Stimulated activated naive CD4-positive, alpha-beta T cell (primary cell): Measurements from ENCODE around the gene ZCWPW1.
"Not testable (repeated sequence)": the region's sequence is repeated elsewhere in the genome, so short reads cannot be mapped to it uniquely, and the experiment has no call there.

Source experiments
- DNase-seq, 6 experiments: peaks; one replicate each; lab custom pipeline; 2025; lab: John Stamatoyannopoulos, UW

Gene ZCWPW1

GRCh38 chr7:100373261-100373831 is 55.2 kb downstream of the ZCWPW1 start, which contains the start of gene PILRA:
Gene PILRA (plus strand): TSS chr7:100373487. CDS start chr7:100373657, 170 bp downstream.
- no peak for DNase-seq

- no peak for DNase-seq
Observed at GRCh38 chr7:100372694-100373093, 55.8 kb downstream of the ZCWPW1 start.

- DNase-seq, result no peak
Observed at GRCh38 chr7:100372256-100372655, 56.2 kb downstream of the ZCWPW1 start.

DNA sequence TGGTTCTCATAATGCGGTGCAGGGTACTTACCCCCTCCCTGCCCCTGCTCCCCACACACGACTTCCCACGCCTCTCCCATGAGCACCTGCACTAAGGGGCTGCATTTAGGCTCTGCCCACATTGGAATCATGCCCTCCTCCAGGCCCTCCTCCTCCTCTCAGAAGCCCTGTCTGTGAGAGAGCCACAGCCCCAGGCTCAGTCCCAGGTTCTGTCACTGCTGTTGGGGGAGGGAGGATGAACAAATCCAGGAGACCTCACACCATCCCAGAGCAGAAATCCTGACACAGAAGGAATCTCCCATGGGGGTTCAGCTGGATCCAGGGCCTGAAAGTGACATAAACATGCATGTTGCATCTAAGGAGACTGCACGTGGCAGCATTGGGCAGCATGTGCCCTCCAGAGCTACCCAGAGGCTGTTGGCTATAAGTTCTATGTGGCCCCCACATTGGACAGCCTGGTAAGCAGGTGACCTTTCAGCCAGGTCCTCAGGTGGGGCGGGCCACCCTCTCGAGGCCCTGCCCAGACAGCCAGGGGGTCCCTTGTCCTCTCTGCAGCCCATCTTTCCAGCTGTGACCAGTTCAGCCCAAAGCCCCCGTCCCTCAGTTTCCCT is 56.8 kb downstream of the ZCWPW1 start:
- DNase-seq, result no peak

DNA sequence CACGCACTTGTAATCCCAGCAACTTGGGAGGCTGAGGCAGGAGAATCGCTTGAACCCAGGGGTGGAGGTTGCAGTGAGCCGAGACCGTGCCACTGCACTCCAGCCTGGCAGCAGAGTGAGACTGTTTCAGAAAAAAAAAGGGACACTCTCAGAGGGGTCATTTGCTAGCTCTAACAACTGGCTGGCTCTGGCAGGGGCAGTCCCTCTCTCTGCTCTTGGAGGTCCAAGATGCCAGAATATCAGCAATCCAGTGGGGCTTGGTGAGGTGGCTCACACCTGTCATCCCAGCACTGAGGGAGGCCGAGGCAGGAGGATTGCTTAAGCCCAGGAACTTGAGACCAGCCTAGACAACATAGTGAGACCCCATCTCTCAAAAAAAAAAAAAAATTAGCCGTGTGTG is 57.8 kb downstream of the ZCWPW1 start:
- no peak for DNase-seq

DNA sequence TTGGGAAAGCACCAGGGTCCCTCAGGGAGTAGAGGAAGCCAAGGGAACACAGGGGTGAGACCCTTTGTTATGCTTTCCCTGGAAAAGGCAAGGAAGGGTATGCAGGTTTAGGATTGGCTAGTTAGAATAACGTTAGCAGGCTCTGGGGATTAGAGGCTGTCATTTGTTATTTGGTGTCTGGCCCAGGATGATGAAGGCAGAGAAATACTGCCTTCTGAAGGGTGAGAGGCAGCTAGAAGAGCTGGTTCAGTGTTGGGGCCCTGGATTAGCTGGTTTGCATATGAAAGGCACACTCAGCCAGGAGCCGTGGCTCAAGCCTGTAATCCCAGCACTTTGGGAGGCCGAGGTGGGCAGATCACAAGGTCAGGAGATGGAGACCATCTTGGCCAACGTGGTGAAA is 58.2 kb downstream of the ZCWPW1 start:
- DNase-seq, result no peak

- no peak for DNase-seq
Observed at GRCh38 chr7:100369105-100369504, 59.4 kb downstream of the ZCWPW1 start.

DNA sequence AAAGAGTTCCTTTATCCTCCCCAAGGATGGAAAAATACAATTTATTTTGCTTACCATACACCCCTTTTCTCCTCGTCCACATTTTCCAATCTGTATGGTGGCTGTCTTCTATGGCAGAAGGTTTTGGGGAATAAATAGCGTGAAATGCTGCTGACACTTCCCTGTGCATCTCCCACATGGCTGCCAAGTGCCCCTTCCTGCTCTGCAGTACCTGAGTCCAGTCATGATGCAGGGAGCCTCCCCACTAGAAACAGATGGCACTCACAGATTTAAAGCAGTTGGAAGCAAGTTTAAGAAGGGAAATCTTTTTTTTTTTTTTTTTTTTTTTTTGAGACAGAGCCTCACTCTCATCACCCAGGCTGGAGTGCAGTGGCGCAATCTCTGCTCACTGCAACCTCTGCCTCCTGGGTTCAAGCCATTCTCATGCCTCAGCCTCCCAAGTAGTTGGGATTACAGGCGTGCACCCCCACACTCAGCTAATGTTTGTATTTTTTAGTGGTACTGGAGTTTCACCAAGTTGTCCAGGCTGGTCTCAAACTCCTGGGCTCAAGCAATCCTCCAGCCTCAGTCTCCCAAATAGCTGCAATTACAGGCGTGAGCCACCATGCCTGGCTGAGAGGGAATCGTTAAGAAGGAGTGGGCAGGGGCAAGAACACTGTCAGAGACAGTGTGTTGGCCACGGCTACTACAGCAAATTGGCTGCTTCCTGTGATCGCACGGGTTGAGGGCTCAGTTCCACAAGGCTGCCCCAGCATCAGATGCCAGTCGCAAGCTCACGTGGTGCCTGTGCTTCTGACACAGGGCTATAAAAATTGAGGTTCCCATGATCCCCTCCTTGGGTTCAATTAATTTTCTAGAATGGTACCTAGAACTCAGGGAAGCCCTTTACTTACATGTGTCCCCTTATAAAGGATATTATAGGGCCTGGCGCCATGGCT is 60.6 kb downstream of the ZCWPW1 start:
- no peak for DNase-seq

GRCh38 chr7:100367251-100367620 is 61.3 kb downstream of the ZCWPW1 start:
- DNase-seq, result no peak

- no peak for DNase-seq
Observed at GRCh38 chr7:100366411-100367250, 61.9 kb downstream of the ZCWPW1 start.

- not testable (repeated sequence) for DNase-seq
Observed at GRCh38 chr7:100365998-100366367, 62.5 kb downstream of the ZCWPW1 start.

GRCh38 chr7:100364480-100364879 is 64.0 kb downstream of the ZCWPW1 start:
- no peak for DNase-seq

DNA sequence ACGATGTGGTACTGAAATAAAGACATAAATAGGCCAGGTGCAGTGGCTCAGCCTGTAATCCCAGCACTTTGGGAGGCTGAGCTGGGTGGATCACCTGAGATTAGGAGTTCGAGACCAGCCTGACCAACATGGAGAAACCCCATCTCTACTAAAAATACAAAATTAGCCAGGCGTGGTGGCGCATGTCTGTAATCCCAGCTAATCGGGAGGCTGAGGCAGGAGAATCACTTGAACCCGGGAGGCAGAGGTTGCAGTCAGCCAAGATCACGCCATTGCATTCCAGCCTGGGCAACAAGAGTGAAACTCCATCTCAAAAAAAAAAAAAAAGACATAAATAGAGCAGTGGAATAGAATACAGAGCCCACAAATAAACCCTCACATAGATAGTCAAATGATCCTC is 64.7 kb downstream of the ZCWPW1 start:
- not testable (repeated sequence) for DNase-seq

DNA sequence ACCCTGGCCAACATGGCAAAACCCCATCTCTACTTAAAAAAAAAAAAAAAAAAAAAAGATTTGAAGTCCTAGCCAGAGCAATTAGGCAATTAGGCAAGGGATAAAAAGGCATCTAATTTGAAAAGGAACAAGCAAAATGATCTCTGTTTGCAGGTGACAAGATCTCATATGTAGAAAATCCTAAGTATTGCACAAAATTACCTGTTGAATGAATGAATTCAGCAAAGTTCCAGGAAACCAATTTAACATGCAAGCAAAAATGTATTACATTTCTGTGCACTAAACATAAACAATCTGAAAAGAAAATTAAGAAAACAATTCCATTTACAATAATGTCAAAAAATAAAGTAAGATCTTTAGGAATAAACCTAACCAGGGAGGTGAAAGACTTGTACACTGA is 65.4 kb downstream of the ZCWPW1 start:
- DNase-seq, result no peak

GRCh38 chr7:100360135-100360854 is 68.2 kb downstream of the ZCWPW1 start:
- no peak for DNase-seq

DNA sequence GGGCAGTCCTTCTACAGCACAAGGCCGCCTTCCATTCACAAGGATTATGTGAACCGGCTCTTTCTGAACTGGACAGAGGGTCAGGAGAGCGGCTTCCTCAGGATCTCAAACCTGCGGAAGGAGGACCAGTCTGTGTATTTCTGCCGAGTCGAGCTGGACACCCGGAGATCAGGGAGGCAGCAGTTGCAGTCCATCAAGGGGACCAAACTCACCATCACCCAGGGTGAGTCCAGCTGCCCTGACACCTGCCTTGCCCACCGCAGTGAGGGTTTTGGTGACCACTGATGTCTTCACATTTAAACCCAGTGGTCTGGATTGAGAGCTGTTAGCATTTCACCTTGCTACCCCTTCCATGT is 69.7 kb downstream of the ZCWPW1 start:
- DNase-seq, result no peak

- DNase-seq, result no peak
Observed at GRCh38 chr7:100358027-100358856, 70.3 kb downstream of the ZCWPW1 start, which contains the start of gene PILRB. Gene PILRB (plus strand): TSS chr7:100358117. CDS start chr7:100358303, 186 bp downstream.

DNA sequence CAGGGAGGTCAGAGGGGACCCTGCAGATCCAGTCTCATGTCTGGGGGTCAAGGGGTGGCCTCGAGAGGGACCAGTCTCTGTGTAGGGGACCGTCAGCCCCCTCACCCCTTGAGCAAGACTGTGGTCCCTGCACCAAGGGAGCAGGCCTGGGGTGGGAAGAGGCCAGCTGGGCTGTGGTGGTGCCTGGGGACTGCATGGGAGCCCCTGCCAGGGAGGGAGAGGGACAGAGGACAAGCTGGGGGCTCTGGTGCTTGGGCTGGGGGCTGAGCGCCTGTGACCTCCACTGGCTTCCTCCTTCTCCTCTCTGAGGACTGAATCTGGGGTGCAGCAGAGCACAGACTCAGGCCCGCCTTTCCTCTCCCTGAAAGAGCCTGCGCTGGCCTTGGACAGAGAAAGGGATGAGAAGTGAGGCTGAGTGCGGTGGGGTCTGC is 71.4 kb downstream of the ZCWPW1 start:
- DNase-seq, result no peak

- DNase-seq, result no peak
Observed at GRCh38 chr7:100356416-100357068, 72.0 kb downstream of the ZCWPW1 start.
